OCI-LY7 (cell line): ENCODE measurements around the gene CSF1R. TPM values are rescaled to one million over a fixed set of nuclear protein-coding genes. Genes with fewer than 3 reads are reported as not detected.

Experiments
- BruUV-seq: library from RNA; stranded (reverse); fragments of 400-500 nt; replicated peaks from 2 replicates; lab custom pipeline; 2021; lab: Mats Ljungman, UMichigan
- CTCF ChIA-PET: fragments of 300-600 bp; sonication (Branson Sonifier 250); formaldehyde crosslinking; loops from one replicate; lab custom pipeline; 2022; ENCODE audit warnings: antibody characterized with exemption; ENCODE audit not compliant: unreplicated experiment; lab: Charles Lee
- POLR2A ChIA-PET: fragments of 300-600 bp; sonication (Branson Sonifier 250); formaldehyde crosslinking; loops from one replicate; lab custom pipeline; 2022; ENCODE audit warnings: antibody characterized with exemption; lab: Charles Lee
- DNase-seq: peaks from one replicate; pipeline ENCODE4 v3.0.0-alpha.2; 2015; ENCODE audit warnings: low spot score
- H2AFZ ChIP-seq: fragments of 200-600 bp; sonication (generic), shearing (Covaris generic); 2 replicates; pipeline ENCODE4 v1.6.1; 2014; ENCODE audit warnings: mild to moderate bottlenecking, antibody characterized with exemption, low read length, moderate library complexity
- H3K27ac ChIP-seq: fragments of 200-600 bp; sonication (generic); 2 replicates; pipeline ENCODE4 v1.5.1; 2014; ENCODE audit warnings: mixed run types, low read depth, mild to moderate bottlenecking, moderate library complexity, low read length, inconsistent platforms; ENCODE audit not compliant: poor library complexity, severe bottlenecking
- H3K36me3 ChIP-seq: fragments of 200-600 bp; sonication (generic); 2 replicates; pipeline ENCODE4 v1.6.1; 2014; ENCODE audit warnings: mild to moderate bottlenecking, antibody characterized with exemption, low read length, moderate library complexity, mixed read lengths; ENCODE audit not compliant: insufficient read depth
- H3K4me1 ChIP-seq: fragments of 200-600 bp; sonication (generic); 2 replicates; pipeline ENCODE4 v1.5.1; 2014; ENCODE audit warnings: mild to moderate bottlenecking, low read length; ENCODE audit not compliant: insufficient read depth, poor library complexity, severe bottlenecking
- H3K4me2 ChIP-seq: fragments of 200-600 bp; sonication (generic); 2 replicates; pipeline ENCODE4 v1.6.1; 2014; ENCODE audit warnings: mild to moderate bottlenecking, low read length
- H3K4me3 ChIP-seq: fragments of 200-600 bp; sonication (generic); 2 replicates; pipeline ENCODE4 v1.5.1; 2014; ENCODE audit warnings: mild to moderate bottlenecking, low read depth, low read length; ENCODE audit not compliant: poor library complexity, severe bottlenecking
- H3K79me2 ChIP-seq: fragments of 200-600 bp; sonication (generic); 2 replicates; pipeline ENCODE4 v1.6.1; 2016; ENCODE audit warnings: low read depth, mild to moderate bottlenecking, low read length, moderate library complexity, mixed read lengths; ENCODE audit not compliant: insufficient read depth
- H3K9me2 ChIP-seq: fragments of 200-600 bp; sonication (generic); 2 replicates; pipeline ENCODE4 v1.6.1; 2016; ENCODE audit warnings: mild to moderate bottlenecking, low read length, mixed read lengths; ENCODE audit not compliant: insufficient read depth
- H3K9me3 ChIP-seq: fragments of 200-600 bp; sonication (generic); 2 replicates; pipeline ENCODE4 v1.6.1; 2014; ENCODE audit warnings: mild to moderate bottlenecking, mixed run types, low read length, mixed read lengths
- H4K20me1 ChIP-seq: fragments of 200-600 bp; sonication (generic); 2 replicates; pipeline ENCODE4 v1.6.1; 2014; ENCODE audit warnings: mild to moderate bottlenecking, antibody characterized with exemption, low read length, moderate library complexity, mixed read lengths; ENCODE audit not compliant: insufficient read depth
- EZH2phosphoT487 ChIP-seq: fragments of 200-600 bp; sonication (generic); IDR thresholded peaks from 2 replicates; pipeline ENCODE4 v1.6.1; 2018; ENCODE audit warnings: low read depth, borderline replicate concordance, mild to moderate bottlenecking, mixed run types, antibody characterized with exemption, low read length, moderate library complexity, mixed read lengths
- intact Hi-C: fragments of 100-400 bp; cut with micrococcal nuclease; formaldehyde crosslinking; loops from one replicate; pipeline ENCODE4 v1.10.0; 2022; ENCODE audit not compliant: unreplicated experiment
- total RNA-seq, 2 experiments: library from RNA; depleted of rRNA in 1 of 2; stranded (reverse); fragments of >200 nt in 1 of 2; shearing (Covaris generic) in 1 of 2; gene quantifications; 2 replicates each; pipeline ENCODE4 v1.2.3, GENCODE V29; 2014 to 2022
- TF ChIP-seq, protein P1 (sequence below): fragments of 200-600 bp; sonication (generic); conservative IDR thresholded peaks from 2 replicates; pipeline ENCODE4 v1.5.1; 2014; ENCODE audit warnings: mild to moderate bottlenecking, antibody characterized with exemption, low read length, moderate library complexity, mixed read lengths

The CSF1R gene
- total RNA-seq, 2 experiments from 2014 or later: not detected

DNA sequence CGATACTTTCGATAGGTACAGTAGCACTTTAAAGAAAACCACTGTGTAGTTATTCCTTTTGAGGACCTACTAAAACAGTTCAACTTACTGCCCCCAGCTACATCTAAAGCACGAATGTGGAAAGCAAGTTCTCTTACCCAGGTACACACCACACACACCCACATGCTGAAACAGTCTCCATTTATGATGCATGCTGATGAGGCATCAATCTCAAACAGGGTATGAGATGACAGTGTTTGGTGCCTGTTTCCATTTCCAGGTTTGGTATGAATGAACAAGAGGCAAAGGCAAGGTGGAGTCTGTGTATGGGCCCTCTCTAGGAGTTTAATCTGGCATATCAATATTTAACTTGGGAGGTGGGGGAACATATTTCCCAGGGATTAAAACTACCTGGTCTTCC lies 71.9 kb downstream of the CSF1R start:
- Histone ChIP-seq H3K4me3 (no peak overlapping the region), H3K9me3 (peaks cover 23% of the 10 kb centered on the region), H3K4me1 (no peaks in the 10 kb centered on the region), H2AFZ (no peak overlapping the region), H3K4me2 (no peak overlapping the region), H3K36me3 (peaks cover 98% of the 10 kb centered on the region), H4K20me1 (no peaks in the 10 kb centered on the region), H3K27ac (no peak overlapping the region), H3K79me2 (no peaks in the 10 kb centered on the region), H3K9me2 (no peaks in the 10 kb centered on the region)
- intact Hi-C loops: no loop called here
- ChIA-PET CTCF (no interaction called here), POLR2A (no interaction called here)
- no TSS peak for BruUV-seq
- no peak for TF ChIP-seq EZH2phosphoT487
- TF ChIP-seq, protein P1, sequence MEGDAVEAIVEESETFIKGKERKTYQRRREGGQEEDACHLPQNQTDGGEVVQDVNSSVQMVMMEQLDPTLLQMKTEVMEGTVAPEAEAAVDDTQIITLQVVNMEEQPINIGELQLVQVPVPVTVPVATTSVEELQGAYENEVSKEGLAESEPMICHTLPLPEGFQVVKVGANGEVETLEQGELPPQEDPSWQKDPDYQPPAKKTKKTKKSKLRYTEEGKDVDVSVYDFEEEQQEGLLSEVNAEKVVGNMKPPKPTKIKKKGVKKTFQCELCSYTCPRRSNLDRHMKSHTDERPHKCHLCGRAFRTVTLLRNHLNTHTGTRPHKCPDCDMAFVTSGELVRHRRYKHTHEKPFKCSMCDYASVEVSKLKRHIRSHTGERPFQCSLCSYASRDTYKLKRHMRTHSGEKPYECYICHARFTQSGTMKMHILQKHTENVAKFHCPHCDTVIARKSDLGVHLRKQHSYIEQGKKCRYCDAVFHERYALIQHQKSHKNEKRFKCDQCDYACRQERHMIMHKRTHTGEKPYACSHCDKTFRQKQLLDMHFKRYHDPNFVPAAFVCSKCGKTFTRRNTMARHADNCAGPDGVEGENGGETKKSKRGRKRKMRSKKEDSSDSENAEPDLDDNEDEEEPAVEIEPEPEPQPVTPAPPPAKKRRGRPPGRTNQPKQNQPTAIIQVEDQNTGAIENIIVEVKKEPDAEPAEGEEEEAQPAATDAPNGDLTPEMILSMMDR: no peak
- no peak for DNase-seq

- ChIA-PET POLR2A (no interaction called here), CTCF (no interaction called here)
- peaks cover 98% of the 10 kb centered on the region for H3K36me3 ChIP-seq
- peaks cover 23% of the 10 kb centered on the region for H3K9me3 ChIP-seq
- no peak overlapping the region for H3K27ac ChIP-seq
- DNase-seq: no peak
- no peaks in the 10 kb centered on the region for H4K20me1 ChIP-seq
- BruUV-seq: no TSS peak
- no peaks in the 10 kb centered on the region for H3K4me1 ChIP-seq
- H3K9me2 ChIP-seq: no peaks in the 10 kb centered on the region
- no peak overlapping the region for H3K4me2 ChIP-seq
- intact Hi-C loops: no loop called here
- no peak for TF ChIP-seq EZH2phosphoT487
- TF ChIP-seq, protein P1: no peak
- no peak overlapping the region for H2AFZ ChIP-seq
- no peak overlapping the region for H3K4me3 ChIP-seq
- H3K79me2 ChIP-seq: no peaks in the 10 kb centered on the region
Measured at GRCh38 chr5:150013931-150014330, 72.4 kb downstream of the CSF1R start.

DNA sequence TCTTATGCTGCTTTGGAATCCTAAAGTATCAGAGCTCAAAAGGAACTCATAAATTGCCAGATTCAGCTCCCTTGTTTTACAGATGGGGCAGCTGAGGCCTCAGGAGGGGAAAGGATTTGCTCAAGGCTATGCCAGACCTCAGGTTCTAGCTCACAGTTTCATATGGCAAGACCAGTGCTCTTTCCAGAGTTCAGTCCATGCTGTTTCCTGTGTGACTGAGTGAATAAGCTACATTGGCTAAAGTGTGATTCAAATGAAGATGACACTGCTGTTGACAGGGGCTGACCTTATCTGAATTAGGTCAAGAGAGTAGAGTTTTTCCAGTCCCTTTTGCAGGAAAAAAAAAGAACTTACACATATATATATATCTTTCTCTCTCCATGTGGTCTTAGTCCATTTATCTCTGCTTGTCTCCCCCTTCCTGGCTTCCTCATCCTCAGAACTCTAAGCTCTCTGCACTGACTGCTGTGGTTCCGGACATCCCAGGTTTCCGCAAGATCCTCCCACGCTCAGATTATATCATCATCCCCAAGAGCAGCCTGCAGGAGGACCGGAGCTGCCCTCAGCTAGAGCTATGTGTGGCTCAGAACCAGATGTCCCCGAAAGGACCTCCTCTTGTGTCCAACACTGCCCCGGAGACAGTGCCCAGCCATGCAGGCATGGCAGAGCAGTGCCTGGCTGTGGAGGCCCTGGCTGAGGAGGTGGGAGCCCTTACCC lies 76.5 kb downstream of the CSF1R start:
- ChIA-PET CTCF (interaction anchor here (1.1 kb wide), 1 partner anchor 12 kb away, joined by 4 read pairs; no protein-coding TSS in a partner anchor), POLR2A (interaction anchor here (0.6 to 1.2 kb wide), 8 partner anchors 8 to 298 kb away, joined by 3 to 4 read pairs (median 3); no protein-coding TSS in a partner anchor)
- H4K20me1 ChIP-seq: no peaks in the 10 kb centered on the region; the same call in 1 of the 2 replicates
- H3K27ac ChIP-seq: no peak overlapping the region
- H3K4me2 ChIP-seq: no peak overlapping the region
- H2AFZ ChIP-seq: no peak overlapping the region
- TF ChIP-seq EZH2phosphoT487: no peak
- TF ChIP-seq, protein P1: no peak
- H3K9me2 ChIP-seq: no peaks in the 10 kb centered on the region
- no peak overlapping the region for H3K4me3 ChIP-seq
- no TSS peak for BruUV-seq
- H3K79me2 ChIP-seq: peaks cover 4% of the 10 kb centered on the region; the same call in 1 of the 2 replicates
- H3K36me3 ChIP-seq: peaks cover 97% of the 10 kb centered on the region
- DNase-seq: no peak
- intact Hi-C loops: no loop called here
- peaks cover 2% of the 10 kb centered on the region for H3K9me3 ChIP-seq
- no peaks in the 10 kb centered on the region for H3K4me1 ChIP-seq
